Astrocyte of the spinal cord (primary cell): Measurements from ENCODE around the gene CRISPLD2.

Experiments
- DNase-seq: peaks from one replicate; pipeline ENCODE4 v3.0.0; 2011; ENCODE audit warnings: low read depth, low spot score
- H3K4me3 ChIP-seq: 2 replicates; pipeline ENCODE4 v1.5.1; 2011; ENCODE audit warnings: low read depth, mild to moderate bottlenecking, low read length, moderate library complexity
- in situ Hi-C: cut with HindIII; loops from 2 replicates; pipeline ENCODE4 v1.10.0; 2017; ENCODE audit warnings: low sequenced_read_pairs
- TF ChIP-seq, protein P1 (sequence below): IDR thresholded peaks from 2 replicates; pipeline ENCODE4 v1.5.1; 2012; ENCODE audit warnings: low read depth, mild to moderate bottlenecking, low read length, inconsistent platforms

The CRISPLD2 gene

DNA sequence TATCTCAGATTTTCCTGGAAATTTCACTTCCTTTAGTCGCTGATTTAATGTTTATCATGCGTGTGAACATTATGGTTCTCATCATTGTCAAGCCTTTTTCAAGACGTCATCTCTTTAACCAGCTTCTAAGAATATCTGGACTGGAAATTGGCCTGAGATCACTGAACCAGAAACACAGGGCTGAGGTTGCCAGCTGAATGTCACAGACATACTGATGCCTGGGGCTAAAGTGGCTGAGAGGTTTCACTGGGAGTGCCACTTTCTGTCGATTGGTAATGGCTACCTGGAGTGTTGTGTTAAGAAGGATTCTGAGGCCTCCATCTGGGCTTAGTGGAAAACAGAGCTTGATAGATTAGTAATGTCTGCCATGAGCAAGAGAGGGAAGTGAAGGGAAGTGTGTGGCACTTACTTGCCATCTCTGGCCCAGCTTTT is 54.2 kb downstream of the CRISPLD2 start:
- in situ Hi-C loops: no loop called here
- no peak for DNase-seq
- TF ChIP-seq, protein P1, sequence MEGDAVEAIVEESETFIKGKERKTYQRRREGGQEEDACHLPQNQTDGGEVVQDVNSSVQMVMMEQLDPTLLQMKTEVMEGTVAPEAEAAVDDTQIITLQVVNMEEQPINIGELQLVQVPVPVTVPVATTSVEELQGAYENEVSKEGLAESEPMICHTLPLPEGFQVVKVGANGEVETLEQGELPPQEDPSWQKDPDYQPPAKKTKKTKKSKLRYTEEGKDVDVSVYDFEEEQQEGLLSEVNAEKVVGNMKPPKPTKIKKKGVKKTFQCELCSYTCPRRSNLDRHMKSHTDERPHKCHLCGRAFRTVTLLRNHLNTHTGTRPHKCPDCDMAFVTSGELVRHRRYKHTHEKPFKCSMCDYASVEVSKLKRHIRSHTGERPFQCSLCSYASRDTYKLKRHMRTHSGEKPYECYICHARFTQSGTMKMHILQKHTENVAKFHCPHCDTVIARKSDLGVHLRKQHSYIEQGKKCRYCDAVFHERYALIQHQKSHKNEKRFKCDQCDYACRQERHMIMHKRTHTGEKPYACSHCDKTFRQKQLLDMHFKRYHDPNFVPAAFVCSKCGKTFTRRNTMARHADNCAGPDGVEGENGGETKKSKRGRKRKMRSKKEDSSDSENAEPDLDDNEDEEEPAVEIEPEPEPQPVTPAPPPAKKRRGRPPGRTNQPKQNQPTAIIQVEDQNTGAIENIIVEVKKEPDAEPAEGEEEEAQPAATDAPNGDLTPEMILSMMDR: no peak
- H3K4me3 ChIP-seq: no peak overlapping the region

DNA sequence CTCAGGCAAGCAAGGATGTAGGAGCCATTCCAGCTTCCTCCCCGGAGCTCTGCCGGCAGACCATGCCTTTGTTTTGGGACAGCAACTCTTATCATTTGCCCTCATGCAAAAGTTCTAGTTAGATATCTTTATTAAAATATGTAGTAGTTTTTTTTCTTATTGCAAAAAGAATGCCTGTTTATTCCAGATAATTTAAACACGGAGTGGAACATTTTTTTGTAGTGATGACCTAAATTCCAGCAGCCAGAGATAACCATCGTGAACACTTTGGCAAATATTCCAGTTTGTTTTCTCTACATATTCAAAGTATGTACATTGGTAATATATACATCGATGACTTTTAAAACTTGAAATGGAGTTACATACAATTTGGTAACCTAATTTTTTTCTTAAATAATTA is 54.8 kb downstream of the CRISPLD2 start:
- TF ChIP-seq, protein P1: no peak
- no peak for DNase-seq
- in situ Hi-C loops: no loop called here
- H3K4me3 ChIP-seq: no peak overlapping the region

DNA sequence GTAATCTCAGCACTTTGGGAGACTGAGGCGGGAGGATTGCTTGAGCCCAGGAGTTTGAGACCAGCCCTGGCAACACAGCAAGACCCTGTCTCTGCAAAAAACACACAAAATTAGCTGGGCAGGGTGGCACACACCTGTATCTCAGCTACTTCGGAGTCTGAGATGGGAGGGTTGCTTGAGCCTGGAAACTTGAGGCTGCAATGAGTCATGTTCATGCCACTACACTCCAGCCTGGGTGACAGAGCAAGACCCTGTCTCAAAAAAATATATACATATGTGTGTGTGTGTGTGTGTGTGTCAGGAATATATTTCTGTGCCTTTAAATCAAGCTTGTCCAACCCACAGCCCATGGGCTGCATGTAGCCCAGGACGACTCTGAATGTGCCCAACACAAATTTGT is 55.2 kb downstream of the CRISPLD2 start:
- in situ Hi-C loops: no loop called here
- H3K4me3 ChIP-seq: no peak overlapping the region
- no peak for DNase-seq
- TF ChIP-seq, protein P1: no peak

DNA sequence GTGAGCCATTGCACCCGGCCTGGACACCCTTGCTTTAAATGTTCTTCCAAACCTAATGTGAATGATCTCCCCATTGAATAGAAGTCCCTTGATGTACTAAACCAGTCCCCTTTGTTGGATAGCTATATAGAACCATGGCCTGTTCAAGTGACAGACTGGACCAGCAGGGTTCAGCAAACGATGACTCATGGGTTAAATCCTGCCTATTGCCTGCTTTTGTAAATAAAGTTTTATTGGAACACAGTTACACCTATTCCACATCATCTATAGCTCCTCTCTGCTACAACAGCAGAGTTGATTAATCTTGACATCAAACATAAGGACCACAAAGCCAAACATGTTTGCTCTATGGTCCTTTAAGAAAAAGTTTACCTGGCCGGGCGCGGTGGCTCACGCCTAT is 56.1 kb downstream of the CRISPLD2 start:
- in situ Hi-C loops: no loop called here
- no peak for DNase-seq
- no peak overlapping the region for H3K4me3 ChIP-seq
- TF ChIP-seq, protein P1: no peak

DNA sequence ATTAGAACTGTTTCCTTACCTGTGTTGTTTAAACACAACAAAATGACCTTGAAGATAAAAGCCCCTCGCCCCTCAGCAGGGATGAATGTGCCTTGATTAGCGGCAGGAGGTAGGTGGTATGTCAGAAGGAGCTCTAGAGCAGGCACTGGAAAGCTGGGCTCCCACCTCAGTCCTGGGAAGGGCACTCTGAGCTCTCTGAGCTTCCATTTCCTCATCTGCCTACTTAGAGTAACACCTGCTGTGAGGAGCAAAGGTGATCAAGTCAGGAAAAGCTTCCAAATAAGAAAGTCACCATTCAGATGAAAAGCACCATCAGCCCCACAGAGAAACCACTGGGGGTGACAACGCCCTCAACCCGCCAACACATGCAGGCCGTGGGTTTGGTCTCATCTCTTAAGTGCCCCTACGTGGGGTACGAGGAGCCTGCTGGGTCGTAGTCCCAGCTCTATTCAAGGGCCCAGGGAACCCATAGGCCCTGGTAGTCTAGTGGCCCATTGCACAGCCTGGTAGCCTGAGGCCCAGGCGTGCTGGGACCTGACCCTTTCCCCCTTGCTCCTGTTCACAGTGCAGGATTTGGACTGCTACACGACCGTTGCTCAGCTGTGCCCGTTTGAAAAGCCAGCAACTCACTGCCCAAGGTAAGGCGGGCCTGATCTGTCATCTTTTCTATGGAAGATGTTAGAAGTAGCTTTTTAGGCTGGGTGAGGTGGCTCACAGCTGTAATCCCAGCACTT is 57.3 kb downstream of the CRISPLD2 start:
- in situ Hi-C loops: no loop called here
- TF ChIP-seq, protein P1: no peak

DNA sequence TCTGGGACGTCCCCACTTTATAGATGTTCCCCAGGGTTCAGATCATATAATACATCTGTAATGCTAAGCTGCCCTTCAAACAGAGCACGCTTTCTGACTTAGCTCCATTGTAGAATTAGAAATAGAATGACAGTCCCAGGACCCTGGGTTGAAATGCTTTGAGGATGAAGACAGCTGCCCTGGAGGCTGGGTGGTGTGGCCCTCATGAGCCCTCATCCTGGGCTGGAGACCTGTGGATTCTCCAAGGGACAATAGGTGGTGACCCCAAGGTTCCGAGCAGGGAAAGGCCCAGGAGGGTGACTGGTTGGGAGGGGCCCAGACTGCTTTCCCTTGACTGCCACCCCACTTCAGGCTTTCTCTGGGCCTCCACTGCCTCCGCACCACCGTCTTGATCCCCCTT is 59.0 kb downstream of the CRISPLD2 start:
- TF ChIP-seq, protein P1: no peak

More for the DNA sequence above, 57.3 kb downstream of the CRISPLD2 start:
- DNase-seq: no peak
- H3K4me3 ChIP-seq: no peak overlapping the region

More for the DNA sequence above, 59.0 kb downstream of the CRISPLD2 start:
- H3K4me3 ChIP-seq: no peak overlapping the region
- no peak for DNase-seq
- in situ Hi-C loops: no loop called here
